GM12873 (cell line): ENCODE measurements around the gene ACER1.

ENCODE experiments used
- CTCF ChIP-seq: IDR thresholded peaks from 2 replicates; pipeline ENCODE4 v1.5.1; 2012; ENCODE audit warnings: low read depth, mild to moderate bottlenecking, moderate library complexity, low read length, control low read depth; ENCODE audit not compliant: insufficient read depth; ENCODE audit errors: missing control alignments

The ACER1 gene

GRCh38 chr19:6271721-6272410 lies 61.5 kb downstream of the ACER1 start:
- TF ChIP-seq CTCF: no peak

- no peak for TF ChIP-seq CTCF
Observed at GRCh38 chr19:6271251-6271650, 62.2 kb downstream of the ACER1 start.

GRCh38 chr19:6270822-6271221 lies 62.6 kb downstream of the ACER1 start:
- TF ChIP-seq CTCF: no peak

GRCh38 chr19:6270076-6270745 lies 63.2 kb downstream of the ACER1 start:
- no peak for TF ChIP-seq CTCF

- TF ChIP-seq CTCF: no peak
Observed at GRCh38 chr19:6269101-6269886, 64.1 kb downstream of the ACER1 start.

- no peak for TF ChIP-seq CTCF
Observed at GRCh38 chr19:6268382-6268771, 65.0 kb downstream of the ACER1 start.
